Measurements from ENCODE around the gene AKAP6.

AKAP6 gene

DNA sequence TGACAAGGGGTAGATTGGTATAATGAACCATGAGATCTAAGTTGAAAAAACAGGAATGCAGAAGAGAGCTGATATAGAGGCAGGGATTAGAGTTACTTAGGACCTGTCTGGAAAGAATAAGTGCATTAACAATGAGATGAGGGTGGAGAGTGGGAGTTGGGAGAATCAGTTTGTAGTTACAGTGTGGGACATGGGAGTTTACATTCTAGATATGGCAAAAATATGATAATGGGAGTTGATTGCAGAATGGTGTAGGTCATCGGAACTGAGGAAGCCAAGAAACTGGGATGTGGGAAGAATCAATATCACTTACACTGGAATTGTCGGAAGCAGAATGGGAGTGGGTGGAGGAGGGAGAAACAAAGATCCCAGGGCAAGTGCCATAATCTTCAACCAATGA lies 308.5 kb downstream of the AKAP6 start:
- no peaks in the 10 kb centered on the region for H3K36me3 ChIP-seq (ENCODE audit: control insufficient read depth, insufficient read depth, low read length)

GRCh38 chr14:32639208-32639607 lies 310.1 kb downstream of the AKAP6 start:
- no peaks in the 10 kb centered on the region for H3K4me1 ChIP-seq (ENCODE audit: control insufficient read depth, insufficient read depth, low read length, poor library complexity, severe bottlenecking)
- no peaks in the 10 kb centered on the region for H3K9me3 ChIP-seq (ENCODE audit: control insufficient read depth, low read length)
- H3K27ac ChIP-seq (ENCODE audit: low read depth, low read length, severe bottlenecking) = no peak overlapping the region
- WGBS, 2 experiments (ENCODE audit: insufficient coverage in 2 of 2) = 91 to 100% methylated on average over 2 of the region's 2 CpGs
- no peak overlapping the region for H3K4me3 ChIP-seq (ENCODE audit: extremely low read depth, insufficient read depth, low read length, poor library complexity, severe bottlenecking)
- no peaks in the 10 kb centered on the region for H3K36me3 ChIP-seq (ENCODE audit: control insufficient read depth, insufficient read depth, low read length)

More for the DNA sequence above, 308.5 kb downstream of the AKAP6 start:
- 86 to 100% methylated on average over 1 to 2 of the region's 2 CpGs for WGBS, 2 experiments (ENCODE audit: insufficient coverage in 2 of 2)
- Histone ChIP-seq H3K4me1 (ENCODE audit: control insufficient read depth, insufficient read depth, low read length, poor library complexity, severe bottlenecking) (no peaks in the 10 kb centered on the region), H3K4me3 (ENCODE audit: extremely low read depth, insufficient read depth, low read length, poor library complexity, severe bottlenecking) (no peak overlapping the region), H3K27ac (ENCODE audit: low read depth, low read length, severe bottlenecking) (no peak overlapping the region), H3K9me3 (ENCODE audit: control insufficient read depth, low read length) (no peaks in the 10 kb centered on the region)

- Histone ChIP-seq H3K4me1 (ENCODE audit: control insufficient read depth, insufficient read depth, low read length, poor library complexity, severe bottlenecking) (no peaks in the 10 kb centered on the region), H3K4me3 (ENCODE audit: extremely low read depth, insufficient read depth, low read length, poor library complexity, severe bottlenecking) (no peak overlapping the region), H3K36me3 (ENCODE audit: control insufficient read depth, insufficient read depth, low read length) (no peaks in the 10 kb centered on the region), H3K9me3 (ENCODE audit: control insufficient read depth, low read length) (no peaks in the 10 kb centered on the region), H3K27ac (ENCODE audit: low read depth, low read length, severe bottlenecking) (no peak overlapping the region)
- WGBS, 2 experiments (ENCODE audit: insufficient coverage in 2 of 2) = 86% methylated on average over 1 of the region's 1 CpG; no CpG with 5 or more reads in 1 of the 2 experiments
These were observed 316.5 kb downstream of the AKAP6 start for GRCh38 chr14:32645551-32645950.

- Histone ChIP-seq H3K9me3 (ENCODE audit: control insufficient read depth, low read length) (no peaks in the 10 kb centered on the region), H3K4me3 (ENCODE audit: extremely low read depth, insufficient read depth, low read length, poor library complexity, severe bottlenecking) (no peak overlapping the region), H3K4me1 (ENCODE audit: control insufficient read depth, insufficient read depth, low read length, poor library complexity, severe bottlenecking) (no peaks in the 10 kb centered on the region), H3K36me3 (ENCODE audit: control insufficient read depth, insufficient read depth, low read length) (no peaks in the 10 kb centered on the region), H3K27ac (ENCODE audit: low read depth, low read length, severe bottlenecking) (no peak overlapping the region)
These were observed 319.3 kb downstream of the AKAP6 start for GRCh38 chr14:32648434-32648833.

DNA sequence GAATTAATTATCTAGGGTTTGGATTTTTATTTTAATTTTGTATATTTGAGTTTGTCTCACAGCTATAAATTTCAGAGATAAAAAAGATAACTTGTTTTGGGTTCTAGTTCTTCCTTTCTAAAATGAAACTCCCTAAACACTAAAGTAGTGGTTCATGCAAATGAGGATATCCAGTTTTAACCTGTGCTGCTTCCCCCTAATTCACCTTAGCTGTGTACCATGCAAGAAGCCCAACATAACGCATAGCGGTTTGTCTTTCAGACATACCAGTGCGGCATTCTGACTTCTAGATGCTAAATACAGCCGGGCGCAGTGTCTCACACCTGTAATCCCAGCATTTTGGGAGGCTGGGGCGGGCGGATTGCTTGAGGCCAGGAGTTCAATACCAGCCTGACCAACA lies 320.9 kb downstream of the AKAP6 start:
- Histone ChIP-seq H3K27ac (ENCODE audit: low read depth, low read length, severe bottlenecking) (no peak overlapping the region), H3K4me3 (ENCODE audit: extremely low read depth, insufficient read depth, low read length, poor library complexity, severe bottlenecking) (no peak overlapping the region), H3K9me3 (ENCODE audit: control insufficient read depth, low read length) (no peaks in the 10 kb centered on the region), H3K36me3 (ENCODE audit: control insufficient read depth, insufficient read depth, low read length) (no peaks in the 10 kb centered on the region), H3K4me1 (ENCODE audit: control insufficient read depth, insufficient read depth, low read length, poor library complexity, severe bottlenecking) (no peaks in the 10 kb centered on the region)
- WGBS, 2 experiments (ENCODE audit: insufficient coverage in 2 of 2) = 90 to 91% methylated on average over 6 to 7 of the region's 7 CpGs

- Histone ChIP-seq H3K27ac (ENCODE audit: low read depth, low read length, severe bottlenecking) (no peak overlapping the region), H3K36me3 (ENCODE audit: control insufficient read depth, insufficient read depth, low read length) (no peaks in the 10 kb centered on the region), H3K9me3 (ENCODE audit: control insufficient read depth, low read length) (no peaks in the 10 kb centered on the region), H3K4me3 (ENCODE audit: extremely low read depth, insufficient read depth, low read length, poor library complexity, severe bottlenecking) (no peak overlapping the region), H3K4me1 (ENCODE audit: control insufficient read depth, insufficient read depth, low read length, poor library complexity, severe bottlenecking) (no peaks in the 10 kb centered on the region)
- no CpG with 5 or more reads among the region's 3 CpGs for WGBS, 2 experiments (ENCODE audit: insufficient coverage in 2 of 2)
These were observed 321.6 kb downstream of the AKAP6 start for GRCh38 chr14:32650665-32651064.

DNA sequence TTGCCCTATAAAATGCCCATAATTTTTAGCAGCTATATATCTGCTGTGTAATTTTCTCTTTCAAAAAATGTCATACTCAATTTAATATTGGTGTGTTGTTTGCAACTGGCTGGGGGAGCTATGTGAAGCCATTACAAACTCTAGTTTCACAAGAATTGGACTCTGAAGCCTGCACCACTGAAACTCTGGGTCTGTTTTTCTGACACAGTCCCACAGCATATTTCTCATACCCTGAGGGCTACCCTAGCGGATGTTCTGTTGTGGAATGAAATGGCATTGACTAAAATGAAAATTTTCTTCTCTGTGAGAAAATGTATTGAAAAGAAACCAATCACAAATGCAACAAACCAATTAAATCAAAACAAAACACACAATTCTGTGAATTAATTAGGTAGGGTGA lies 325.0 kb downstream of the AKAP6 start:
- no peaks in the 10 kb centered on the region for H3K36me3 ChIP-seq (ENCODE audit: control insufficient read depth, insufficient read depth, low read length)
- H3K27ac ChIP-seq (ENCODE audit: low read depth, low read length, severe bottlenecking) = no peak overlapping the region
- H3K4me1 ChIP-seq (ENCODE audit: control insufficient read depth, insufficient read depth, low read length, poor library complexity, severe bottlenecking) = no peaks in the 10 kb centered on the region
- WGBS, 2 experiments (ENCODE audit: insufficient coverage in 2 of 2) = no CpG with 5 or more reads among the region's 1 CpG
- H3K4me3 ChIP-seq (ENCODE audit: extremely low read depth, insufficient read depth, low read length, poor library complexity, severe bottlenecking) = no peak overlapping the region
- no peaks in the 10 kb centered on the region for H3K9me3 ChIP-seq (ENCODE audit: control insufficient read depth, low read length)

GRCh38 chr14:32656601-32657000 lies 327.5 kb downstream of the AKAP6 start:
- no peaks in the 10 kb centered on the region for H3K36me3 ChIP-seq (ENCODE audit: control insufficient read depth, insufficient read depth, low read length)
- no peak overlapping the region for H3K4me3 ChIP-seq (ENCODE audit: extremely low read depth, insufficient read depth, low read length, poor library complexity, severe bottlenecking)
- WGBS, 2 experiments (ENCODE audit: insufficient coverage in 2 of 2) = 100% methylated on average over 1 of the region's 3 CpGs; no CpG with 5 or more reads in 1 of the 2 experiments
- H3K4me1 ChIP-seq (ENCODE audit: control insufficient read depth, insufficient read depth, low read length, poor library complexity, severe bottlenecking) = no peaks in the 10 kb centered on the region
- peak overlapping the region; percentile 31 for H3K27ac ChIP-seq (ENCODE audit: low read depth, low read length, severe bottlenecking)
- no peaks in the 10 kb centered on the region for H3K9me3 ChIP-seq (ENCODE audit: control insufficient read depth, low read length)

DNA sequence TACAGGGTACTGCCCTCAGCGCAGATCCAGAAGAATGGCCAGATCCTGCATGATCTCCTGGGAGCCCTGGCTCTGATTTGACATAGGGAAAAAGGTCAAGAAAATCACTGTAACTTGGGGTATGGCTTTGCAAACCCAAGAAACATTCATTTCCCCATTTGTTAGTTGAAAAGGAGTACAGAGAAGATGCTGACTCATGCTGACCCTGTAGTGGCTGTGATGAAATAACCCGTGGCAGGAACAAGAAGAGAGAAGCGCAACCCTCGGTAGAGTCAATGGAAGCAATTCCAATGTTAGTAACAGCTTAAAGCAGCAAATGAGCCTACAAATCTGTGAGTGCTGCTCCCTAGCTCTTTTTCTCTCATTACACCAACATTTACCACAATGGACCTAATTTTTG lies 328.0 kb downstream of the AKAP6 start:
- H3K9me3 ChIP-seq (ENCODE audit: control insufficient read depth, low read length) = no peaks in the 10 kb centered on the region
- no peak overlapping the region for H3K4me3 ChIP-seq (ENCODE audit: extremely low read depth, insufficient read depth, low read length, poor library complexity, severe bottlenecking)
- peak overlapping the region; percentile 33 for H3K27ac ChIP-seq (ENCODE audit: low read depth, low read length, severe bottlenecking)
- 62 to 65% methylated on average over 4 of the region's 4 CpGs for WGBS, 2 experiments (ENCODE audit: insufficient coverage in 2 of 2)
- H3K36me3 ChIP-seq (ENCODE audit: control insufficient read depth, insufficient read depth, low read length) = no peaks in the 10 kb centered on the region
- no peaks in the 10 kb centered on the region for H3K4me1 ChIP-seq (ENCODE audit: control insufficient read depth, insufficient read depth, low read length, poor library complexity, severe bottlenecking)

DNA sequence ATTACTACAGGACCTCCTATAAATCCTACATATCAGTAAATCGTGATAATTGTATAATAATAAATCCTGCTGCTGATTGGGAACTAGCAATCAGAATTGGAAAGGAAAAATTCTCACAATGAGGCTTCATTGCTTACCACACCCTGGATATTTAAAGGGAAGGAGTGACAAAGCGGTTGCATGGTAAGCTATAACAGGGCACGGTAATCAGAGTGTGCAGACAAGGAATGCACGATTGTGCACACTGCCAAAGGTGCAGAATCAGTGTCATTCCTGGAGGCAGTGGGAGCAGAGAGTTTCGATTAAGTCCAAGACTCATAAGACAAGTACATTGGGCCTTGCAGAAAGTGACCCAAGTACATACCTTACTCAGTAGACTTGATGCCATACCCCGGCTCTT lies 332.1 kb downstream of the AKAP6 start:
- 50 to 80% methylated on average over 2 to 5 of the region's 6 CpGs for WGBS, 2 experiments (ENCODE audit: insufficient coverage in 2 of 2)
- H3K27ac ChIP-seq (ENCODE audit: low read depth, low read length, severe bottlenecking) = no peak overlapping the region
- H3K4me1 ChIP-seq (ENCODE audit: control insufficient read depth, insufficient read depth, low read length, poor library complexity, severe bottlenecking) = no peaks in the 10 kb centered on the region
- H3K9me3 ChIP-seq (ENCODE audit: control insufficient read depth, low read length) = no peaks in the 10 kb centered on the region
- H3K4me3 ChIP-seq (ENCODE audit: extremely low read depth, insufficient read depth, low read length, poor library complexity, severe bottlenecking) = no peak overlapping the region
- H3K36me3 ChIP-seq (ENCODE audit: control insufficient read depth, insufficient read depth, low read length) = no peaks in the 10 kb centered on the region

GRCh38 chr14:32662211-32662610 lies 333.1 kb downstream of the AKAP6 start:
- no peaks in the 10 kb centered on the region for H3K9me3 ChIP-seq (ENCODE audit: control insufficient read depth, low read length)
- H3K4me1 ChIP-seq (ENCODE audit: control insufficient read depth, insufficient read depth, low read length, poor library complexity, severe bottlenecking) = no peaks in the 10 kb centered on the region
- H3K36me3 ChIP-seq (ENCODE audit: control insufficient read depth, insufficient read depth, low read length) = no peaks in the 10 kb centered on the region
- no peak overlapping the region for H3K4me3 ChIP-seq (ENCODE audit: extremely low read depth, insufficient read depth, low read length, poor library complexity, severe bottlenecking)
- no peak overlapping the region for H3K27ac ChIP-seq (ENCODE audit: low read depth, low read length, severe bottlenecking)
- whole genome bisulfite sequencing, 2 experiments (ENCODE audit: insufficient coverage in 2 of 2) = 80 to 100% methylated on average over 1 of the region's 1 CpG

GRCh38 chr14:32666308-32666707 lies 337.2 kb downstream of the AKAP6 start:
- H3K4me1 ChIP-seq (ENCODE audit: control insufficient read depth, insufficient read depth, low read length, poor library complexity, severe bottlenecking) = no peaks in the 10 kb centered on the region
- no peaks in the 10 kb centered on the region for H3K36me3 ChIP-seq (ENCODE audit: control insufficient read depth, insufficient read depth, low read length)
- no peak overlapping the region for H3K4me3 ChIP-seq (ENCODE audit: extremely low read depth, insufficient read depth, low read length, poor library complexity, severe bottlenecking)
- H3K27ac ChIP-seq (ENCODE audit: low read depth, low read length, severe bottlenecking) = no peak overlapping the region
- no peaks in the 10 kb centered on the region for H3K9me3 ChIP-seq (ENCODE audit: control insufficient read depth, low read length)

Measured in mesodermal cell (in vitro differentiated cells).